GM12872 (cell line): Measurements from ENCODE around the gene ABHD17C.

Experiments used
- TF ChIP-seq, protein P1 (sequence below): IDR thresholded peaks from 3 replicates; pipeline ENCODE4 v1.5.1; 2011; ENCODE audit warnings: low read depth, mild to moderate bottlenecking, low read length, moderate library complexity; ENCODE audit not compliant: insufficient read depth

Gene ABHD17C

DNA sequence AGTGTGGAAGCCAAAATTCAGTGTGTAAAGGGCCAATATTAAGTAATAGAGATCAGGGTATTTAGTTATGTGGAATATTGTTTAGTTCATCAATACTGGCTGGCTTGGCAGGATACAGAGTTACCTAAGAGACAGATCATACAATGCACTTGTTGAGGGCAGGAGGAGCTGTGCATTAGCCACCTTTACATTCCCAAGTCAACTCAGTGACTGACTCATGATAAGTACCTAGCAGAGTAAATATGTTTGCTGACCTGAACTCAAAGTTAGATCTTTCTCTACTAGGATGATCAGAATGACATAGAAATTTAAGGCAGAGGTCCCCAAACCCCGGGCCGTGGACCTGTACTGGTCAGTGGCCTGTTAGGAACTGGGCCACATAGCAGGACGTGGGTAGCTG, 3.5 kb upstream of the ABHD17C start:
- TF ChIP-seq, protein P1, sequence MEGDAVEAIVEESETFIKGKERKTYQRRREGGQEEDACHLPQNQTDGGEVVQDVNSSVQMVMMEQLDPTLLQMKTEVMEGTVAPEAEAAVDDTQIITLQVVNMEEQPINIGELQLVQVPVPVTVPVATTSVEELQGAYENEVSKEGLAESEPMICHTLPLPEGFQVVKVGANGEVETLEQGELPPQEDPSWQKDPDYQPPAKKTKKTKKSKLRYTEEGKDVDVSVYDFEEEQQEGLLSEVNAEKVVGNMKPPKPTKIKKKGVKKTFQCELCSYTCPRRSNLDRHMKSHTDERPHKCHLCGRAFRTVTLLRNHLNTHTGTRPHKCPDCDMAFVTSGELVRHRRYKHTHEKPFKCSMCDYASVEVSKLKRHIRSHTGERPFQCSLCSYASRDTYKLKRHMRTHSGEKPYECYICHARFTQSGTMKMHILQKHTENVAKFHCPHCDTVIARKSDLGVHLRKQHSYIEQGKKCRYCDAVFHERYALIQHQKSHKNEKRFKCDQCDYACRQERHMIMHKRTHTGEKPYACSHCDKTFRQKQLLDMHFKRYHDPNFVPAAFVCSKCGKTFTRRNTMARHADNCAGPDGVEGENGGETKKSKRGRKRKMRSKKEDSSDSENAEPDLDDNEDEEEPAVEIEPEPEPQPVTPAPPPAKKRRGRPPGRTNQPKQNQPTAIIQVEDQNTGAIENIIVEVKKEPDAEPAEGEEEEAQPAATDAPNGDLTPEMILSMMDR, result no peak

DNA sequence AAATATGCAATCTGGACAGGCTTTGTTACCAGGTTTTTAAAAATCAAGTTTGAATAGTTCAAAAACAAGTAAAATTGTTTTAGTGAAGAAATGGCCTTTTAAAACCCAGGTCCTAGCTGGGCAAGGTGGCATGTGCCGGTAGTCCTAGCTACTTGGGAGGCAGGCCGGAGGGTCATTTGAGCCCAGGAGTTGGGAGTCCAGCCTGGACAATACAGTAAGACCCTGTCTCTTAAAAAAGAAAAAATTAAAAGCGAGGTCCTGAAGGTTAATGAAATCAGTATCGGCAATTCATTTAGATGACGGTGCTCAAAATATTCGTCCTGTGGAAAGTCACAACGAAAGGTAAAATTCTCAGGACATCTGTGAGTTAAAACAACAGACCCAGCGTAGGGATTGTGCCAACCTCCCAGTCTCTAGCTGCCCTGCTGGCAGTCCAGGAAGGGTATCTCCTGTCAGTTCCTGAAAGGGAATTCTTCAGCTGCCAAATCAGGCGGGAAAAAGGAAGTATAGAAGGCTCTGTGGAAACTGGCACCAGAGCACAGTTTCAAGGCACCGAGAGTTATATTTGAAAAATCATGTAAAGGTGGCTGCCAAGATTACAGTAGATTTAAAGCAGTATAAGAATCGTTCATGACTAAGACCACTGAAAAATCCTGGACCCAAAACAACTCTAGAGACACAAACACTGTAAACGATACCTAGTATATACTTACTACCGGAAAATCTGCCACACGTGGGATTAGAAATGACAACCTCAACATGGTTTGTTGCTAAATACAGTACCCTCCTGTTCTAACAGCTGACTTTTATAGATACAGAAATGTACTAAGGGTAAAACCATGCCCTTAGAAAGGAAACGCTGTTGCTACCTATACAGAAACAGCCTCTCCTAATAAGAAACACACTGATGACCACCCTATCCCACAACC, 1.2 kb upstream of the ABHD17C start:
- TF ChIP-seq, protein P1, result no peak

DNA sequence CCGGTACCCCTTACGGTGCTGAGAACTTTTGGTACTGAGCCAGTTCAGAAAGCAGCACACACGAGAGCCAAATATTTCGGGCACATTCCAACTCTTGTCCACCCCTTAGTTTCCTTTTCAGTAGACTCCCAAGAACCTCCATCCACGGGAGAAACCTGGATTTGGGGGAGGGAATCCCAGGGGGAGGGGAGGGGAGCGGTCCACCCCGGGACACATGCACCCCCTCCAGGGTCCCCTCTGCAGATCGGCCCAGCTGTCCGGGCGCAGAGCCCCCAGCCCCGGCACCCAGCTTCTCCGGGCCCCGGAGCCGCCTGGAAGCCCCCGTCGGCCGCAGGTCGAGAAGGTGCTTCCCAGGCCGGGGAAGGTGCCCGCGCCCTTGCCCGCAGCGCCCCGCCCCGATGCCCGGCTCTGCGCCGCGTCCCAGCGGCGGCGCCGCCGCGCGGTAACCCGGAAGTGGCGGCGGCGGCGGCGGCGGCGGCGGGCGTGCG, 455 bp upstream of the ABHD17C start:
- TF ChIP-seq, protein P1, result no peak

DNA sequence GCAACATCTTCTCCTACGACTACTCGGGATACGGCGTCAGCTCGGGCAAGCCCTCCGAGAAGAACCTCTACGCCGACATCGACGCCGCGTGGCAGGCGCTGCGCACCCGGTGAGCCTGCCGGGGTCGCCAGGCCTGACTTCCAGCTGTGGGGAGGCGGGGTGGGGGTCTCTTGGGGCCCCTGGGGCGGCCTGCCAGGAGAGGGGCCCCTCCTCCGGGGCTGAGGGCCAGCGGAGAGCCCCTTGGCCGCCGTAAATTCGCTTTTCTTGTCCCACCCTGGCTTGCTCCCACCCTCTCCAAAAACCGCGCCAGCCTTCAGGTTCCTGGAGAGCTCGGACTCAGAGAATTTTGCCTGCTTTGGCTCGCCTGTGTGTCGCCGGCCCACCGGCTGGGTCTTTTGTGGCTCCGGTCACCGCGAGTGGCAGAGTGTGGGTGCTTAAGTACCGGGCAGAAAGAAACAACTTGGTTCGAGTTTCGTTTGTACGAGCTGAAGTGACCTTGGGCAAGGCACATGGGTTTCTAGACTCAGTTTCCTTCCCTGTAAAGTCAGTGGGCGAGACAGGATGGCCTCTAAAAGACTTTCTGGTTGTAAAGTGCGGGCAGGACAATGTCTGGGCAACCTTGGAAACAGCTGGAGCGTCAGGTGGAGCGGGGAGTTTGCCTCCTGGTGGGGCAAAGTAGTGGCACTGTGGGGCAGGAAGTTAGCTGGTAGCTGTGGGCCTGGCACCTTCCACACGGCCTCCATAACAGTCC, 976 bp downstream of the ABHD17C start:
- TF ChIP-seq, protein P1, result peak; percentile 27; the same call in 2 of the 3 replicates

DNA sequence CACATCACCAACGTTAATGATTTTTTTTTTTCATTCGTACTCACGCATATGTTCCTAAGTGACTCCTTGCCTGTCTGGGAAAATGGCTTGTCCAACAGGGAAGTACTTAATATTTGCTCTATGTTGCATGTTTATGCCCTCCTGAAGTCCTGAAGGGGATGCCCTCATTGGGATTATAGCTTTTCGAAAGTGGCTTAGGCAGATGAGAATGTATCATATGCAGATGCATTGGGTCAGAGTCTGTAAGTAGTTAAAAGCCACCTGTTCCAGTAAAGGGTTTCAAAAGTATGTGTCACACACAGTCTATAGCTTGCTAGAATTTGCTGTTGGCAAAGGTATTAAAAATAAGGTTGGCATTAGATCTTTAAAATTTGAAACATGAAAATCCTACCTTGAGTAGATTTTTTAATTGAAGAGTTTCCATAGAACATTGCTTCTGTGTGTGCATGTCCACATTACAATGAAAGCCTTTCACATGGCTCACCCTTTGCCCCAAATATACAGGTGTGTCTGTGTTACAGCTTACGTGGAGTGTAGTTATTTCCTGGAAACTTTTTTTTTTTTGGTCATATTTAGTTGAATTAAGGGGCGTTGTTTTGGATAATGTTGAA, 2.1 kb downstream of the ABHD17C start:
- TF ChIP-seq, protein P1, result no peak

DNA sequence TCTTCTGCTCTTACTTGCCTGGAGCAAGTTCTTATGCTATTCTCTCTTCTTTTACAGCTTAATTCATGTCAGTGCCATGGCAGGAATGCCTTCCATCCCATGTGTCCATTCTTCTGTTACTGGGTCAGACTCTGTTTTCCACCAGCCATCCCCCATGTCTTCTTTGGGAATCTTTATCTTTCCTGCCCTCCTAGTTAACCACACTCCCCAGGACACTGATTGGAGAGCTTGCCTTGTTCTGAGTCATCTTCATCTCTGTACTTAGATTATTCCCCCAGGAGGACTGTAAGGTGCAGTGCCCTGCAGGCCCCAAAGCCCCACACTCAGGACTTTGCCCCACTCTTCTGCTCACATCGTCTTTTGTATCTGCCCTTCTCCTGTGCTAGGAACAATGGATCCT, 3.6 kb downstream of the ABHD17C start:
- TF ChIP-seq, protein P1, result no peak

DNA sequence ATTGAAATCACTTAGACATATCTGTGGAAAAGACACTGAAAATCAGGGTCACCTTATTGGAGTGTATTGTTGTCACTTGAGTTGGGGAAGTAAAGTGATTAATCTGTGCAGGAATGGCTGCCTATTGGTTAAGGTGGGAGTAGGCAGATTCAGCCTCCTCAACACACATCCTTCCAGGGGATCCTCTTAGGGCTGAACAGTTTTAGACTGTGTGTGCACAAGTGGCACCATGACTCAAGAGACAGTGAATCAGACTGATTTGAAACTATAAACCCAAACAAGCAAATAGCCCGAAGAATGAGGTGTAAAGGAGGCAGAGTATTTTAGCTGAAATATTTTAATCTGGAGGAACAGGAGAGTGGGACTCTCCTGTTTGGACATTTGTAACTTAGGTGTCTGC, 4.9 kb downstream of the ABHD17C start:
- TF ChIP-seq, protein P1, result no peak
